NCI-H460 (cell line): ENCODE results near the gene DPYSL4. TPM values are rescaled to one million over a fixed set of nuclear protein-coding genes. Genes with fewer than 3 reads are reported as not detected.

Experiments
- DNase-seq: peaks from one replicate; pipeline ENCODE4 v3.0.0-alpha.2; 2016; ENCODE audit warnings: low read depth; ENCODE audit errors: extremely low read depth
- total RNA-seq: library from RNA; depleted of rRNA; stranded (reverse); fragments of >200 nt; shearing (Covaris generic); gene quantifications from 2 replicates; pipeline ENCODE4 v1.2.3, GENCODE V29; 2014; rRNA removed

The DPYSL4 gene
- total RNA-seq, 1 experiment from 2014 or later = 2.1 TPM

- DNase-seq = no peak
Measured at GRCh38 chr10:132253092-132253687, 66.4 kb downstream of the DPYSL4 start.

- DNase-seq = no peak
Measured at GRCh38 chr10:132254841-132255240, 68.1 kb downstream of the DPYSL4 start.

Other genes starting within 250 kb of the DPYSL4 start
- 219 and 282 TPM in 2 replicates for gene BNIP3, start 205.0 kb upstream of the DPYSL4 start, total RNA-seq
- 2.0 TPM in 2 replicates for gene JAKMIP3, start 121.0 kb upstream of the DPYSL4 start, total RNA-seq
- 54.2 and 58.2 TPM in 2 replicates for gene STK32C, start 121.0 kb downstream of the DPYSL4 start, total RNA-seq
- gene LRRC27, start 145.2 kb downstream of the DPYSL4 start, total RNA-seq = 7.5 and 7.8 TPM in 2 replicates
- 18.6 and 21.8 TPM in 2 replicates for gene PWWP2B, start 210.3 kb downstream of the DPYSL4 start, total RNA-seq